Brain microvascular endothelial cell (primary cell): Measurements from ENCODE around the gene PPM1J.

ENCODE experiments used
- DNase-seq: peaks from one replicate; pipeline ENCODE4 v3.0.0-alpha.2; 2020
- H3K27ac ChIP-seq: fragments of 250-450 bp; sonication (Bioruptor Pico); 2 replicates; pipeline ENCODE4 v1.5.1; 2020; ENCODE audit warnings: mild to moderate bottlenecking, moderate library complexity
- H3K27me3 ChIP-seq: fragments of 250-450 bp; sonication (Bioruptor Pico); replicated peaks from 2 replicates; pipeline ENCODE4 v1.5.1; 2020; ENCODE audit warnings: mild to moderate bottlenecking
- H3K36me3 ChIP-seq: fragments of 250-450 bp; sonication (Bioruptor Pico); replicated peaks from 2 replicates; pipeline ENCODE4 v1.5.1; 2020; ENCODE audit warnings: mild to moderate bottlenecking
- H3K4me3 ChIP-seq: 2 replicates; pipeline ENCODE4 v1.5.1; 2011; ENCODE audit warnings: low read depth, mild to moderate bottlenecking, control low read depth, low read length, moderate library complexity
- in situ Hi-C: cut with HindIII; loops from 2 replicates; pipeline ENCODE4 v1.10.0; 2017; ENCODE audit warnings: low sequenced_read_pairs, low pct_ligation_motif_present
- TF ChIP-seq, protein P1 (sequence below): IDR thresholded peaks from 2 replicates; pipeline ENCODE4 v1.5.1; 2011; ENCODE audit warnings: low read depth, mild to moderate bottlenecking, moderate library complexity, low read length, control low read depth, inconsistent platforms; ENCODE audit errors: missing control alignments

The PPM1J gene

DNA sequence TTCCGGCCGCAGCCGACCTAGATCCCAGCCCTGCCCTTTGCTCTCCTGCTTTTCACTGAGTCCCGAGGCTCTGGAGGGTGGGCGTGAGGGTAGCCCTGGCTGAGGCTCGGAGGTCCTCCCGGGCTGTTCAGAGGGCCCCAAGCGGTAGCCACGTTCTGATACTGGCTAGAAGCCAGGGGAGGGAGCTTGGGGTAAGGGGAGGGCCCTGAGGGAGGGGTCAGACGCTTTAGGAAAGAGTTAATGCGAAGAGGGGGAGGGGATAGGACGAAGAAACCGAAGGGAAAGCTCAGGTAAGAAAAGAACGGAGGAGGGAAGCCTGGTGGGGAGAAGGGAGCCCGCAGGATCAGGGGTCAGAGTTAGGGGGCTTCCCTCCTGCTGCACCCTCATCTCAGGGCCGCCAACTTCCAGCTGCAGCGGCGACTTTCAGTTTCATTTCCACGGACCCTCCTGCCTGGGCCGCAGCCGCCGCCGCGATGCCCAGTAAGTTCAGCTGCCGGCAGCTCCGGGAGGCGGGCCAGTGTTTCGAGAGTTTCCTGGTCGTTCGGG, 40.6 kb downstream of the PPM1J start, which contains the start of gene MOV10:
Gene MOV10 (plus strand): TSS at position 220 of the 546 bp plus-strand sequence. CDS start 254 bp downstream, at position 474.
- DNase-seq = peak; percentile 59
- H3K36me3 ChIP-seq = peaks cover 24% of the 10 kb centered on the region
- peak within 1 kb of the TSS; percentile 86 for H3K4me3 ChIP-seq
- TF ChIP-seq, protein P1, sequence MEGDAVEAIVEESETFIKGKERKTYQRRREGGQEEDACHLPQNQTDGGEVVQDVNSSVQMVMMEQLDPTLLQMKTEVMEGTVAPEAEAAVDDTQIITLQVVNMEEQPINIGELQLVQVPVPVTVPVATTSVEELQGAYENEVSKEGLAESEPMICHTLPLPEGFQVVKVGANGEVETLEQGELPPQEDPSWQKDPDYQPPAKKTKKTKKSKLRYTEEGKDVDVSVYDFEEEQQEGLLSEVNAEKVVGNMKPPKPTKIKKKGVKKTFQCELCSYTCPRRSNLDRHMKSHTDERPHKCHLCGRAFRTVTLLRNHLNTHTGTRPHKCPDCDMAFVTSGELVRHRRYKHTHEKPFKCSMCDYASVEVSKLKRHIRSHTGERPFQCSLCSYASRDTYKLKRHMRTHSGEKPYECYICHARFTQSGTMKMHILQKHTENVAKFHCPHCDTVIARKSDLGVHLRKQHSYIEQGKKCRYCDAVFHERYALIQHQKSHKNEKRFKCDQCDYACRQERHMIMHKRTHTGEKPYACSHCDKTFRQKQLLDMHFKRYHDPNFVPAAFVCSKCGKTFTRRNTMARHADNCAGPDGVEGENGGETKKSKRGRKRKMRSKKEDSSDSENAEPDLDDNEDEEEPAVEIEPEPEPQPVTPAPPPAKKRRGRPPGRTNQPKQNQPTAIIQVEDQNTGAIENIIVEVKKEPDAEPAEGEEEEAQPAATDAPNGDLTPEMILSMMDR = no peak
- in situ Hi-C loops = no loop called here
- H3K27me3 ChIP-seq = no peaks in the 10 kb centered on the region
- H3K27ac ChIP-seq = peak within 1 kb of the TSS; percentile 58

DNA sequence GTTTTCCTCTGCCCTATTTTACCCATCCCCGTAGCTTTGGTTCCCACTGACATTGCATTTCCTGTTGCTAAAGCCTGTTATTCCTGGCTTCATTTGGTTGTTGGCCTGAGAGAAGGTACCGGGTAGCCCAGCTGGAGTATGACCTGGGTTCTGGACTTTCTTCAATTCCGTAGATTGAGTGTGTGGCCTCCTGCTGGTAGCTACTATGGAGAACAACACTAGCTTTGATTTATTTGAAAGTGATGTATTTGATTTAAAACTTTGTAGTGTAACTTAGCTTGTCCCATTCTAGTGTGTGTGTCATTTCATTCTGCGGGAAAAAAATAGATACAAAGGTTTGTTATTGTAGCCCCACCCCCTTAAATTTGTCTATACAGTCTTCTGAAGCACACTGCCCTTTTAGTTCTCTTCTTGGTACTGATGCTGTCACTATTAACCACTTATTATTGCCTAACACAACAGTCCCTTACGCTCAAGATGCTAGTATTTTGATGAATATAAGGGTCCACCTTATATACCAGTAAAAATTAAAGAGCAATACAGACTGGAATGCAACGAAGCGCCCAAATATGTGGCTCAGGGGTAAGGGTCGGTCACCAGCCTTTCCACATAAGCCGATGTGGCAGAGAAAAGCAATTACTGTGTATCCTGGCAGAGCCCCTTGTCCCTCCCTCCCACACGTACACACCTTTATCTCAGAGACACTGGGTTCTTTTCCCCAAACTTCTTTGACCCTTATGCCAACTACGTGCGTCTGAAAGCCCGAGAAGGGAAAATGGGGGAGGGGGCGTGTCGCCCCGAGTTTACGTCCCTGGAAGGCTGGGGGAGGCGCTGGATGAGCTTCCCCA, 41.3 kb downstream of the PPM1J start:
- peak overlapping the region; percentile 86 for H3K4me3 ChIP-seq
- in situ Hi-C loops = no loop called here
- H3K27me3 ChIP-seq = no peaks in the 10 kb centered on the region
- peak; percentile 66 for DNase-seq
- TF ChIP-seq, protein P1 = peak; percentile 75
- peak overlapping the region; percentile 58 for H3K27ac ChIP-seq
- H3K36me3 ChIP-seq = peaks cover 31% of the 10 kb centered on the region

DNA sequence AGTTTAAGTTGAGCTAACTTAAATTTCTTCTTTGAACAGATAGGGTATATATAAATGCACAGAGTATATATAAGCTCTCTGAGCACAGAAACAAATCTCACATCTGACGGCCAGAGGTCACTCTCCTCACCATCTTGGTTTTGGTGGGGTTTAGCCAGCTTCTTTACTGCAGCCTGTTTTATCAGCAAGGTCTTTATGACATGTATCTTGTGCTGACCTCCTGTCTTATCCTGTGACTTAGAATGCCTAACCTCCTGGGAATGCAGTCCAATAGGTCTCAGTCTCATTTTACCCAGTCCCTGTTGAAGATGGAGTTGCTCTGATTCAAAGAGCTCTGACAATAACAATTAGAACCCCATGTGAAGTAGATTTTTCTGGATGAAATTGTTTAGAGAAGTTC, 42.3 kb downstream of the PPM1J start:
- H3K4me3 ChIP-seq = no peak overlapping the region
- in situ Hi-C loops = no loop called here
- no peaks in the 10 kb centered on the region for H3K27me3 ChIP-seq
- H3K27ac ChIP-seq = no peak overlapping the region
- peaks cover 38% of the 10 kb centered on the region for H3K36me3 ChIP-seq
- DNase-seq = no peak
- TF ChIP-seq, protein P1 = no peak

DNA sequence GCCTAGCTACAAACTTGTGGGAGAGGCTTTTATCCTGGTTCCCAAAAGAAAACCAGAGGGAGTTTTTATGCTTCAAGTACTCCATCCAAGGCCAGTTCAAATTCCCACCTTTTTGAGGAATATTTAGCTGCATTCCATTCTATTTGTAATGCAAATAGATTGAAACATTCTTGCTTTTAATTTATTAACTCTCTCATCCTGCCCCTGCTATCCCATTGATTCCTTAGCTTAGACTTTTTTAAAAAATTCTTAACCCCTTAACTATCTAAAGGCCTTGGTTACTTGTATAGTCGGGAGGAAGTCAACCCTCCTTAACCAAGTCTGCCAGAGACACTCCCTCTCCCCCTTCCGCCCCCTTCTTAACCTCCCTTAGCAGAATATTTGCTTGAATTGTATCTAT, 43.1 kb downstream of the PPM1J start:
- no peak overlapping the region for H3K27ac ChIP-seq

DNA sequence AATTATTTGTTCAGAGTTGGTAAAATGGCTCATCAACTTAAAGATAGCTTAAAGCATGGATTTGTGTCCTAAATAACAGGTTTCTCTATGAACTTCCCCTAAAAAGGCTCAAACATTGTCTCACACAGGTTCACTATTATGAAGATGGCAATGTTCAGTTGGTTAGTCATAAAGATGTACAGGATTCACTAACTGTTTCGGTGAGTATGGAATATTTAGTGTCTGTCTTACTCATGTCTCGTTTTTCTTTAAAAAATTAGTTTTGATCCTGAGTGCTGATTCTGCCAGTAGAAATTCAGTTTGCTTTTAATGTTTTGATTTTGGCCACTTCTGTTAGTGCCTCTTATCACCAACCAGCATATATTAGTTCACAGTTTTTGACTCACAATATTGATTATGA, 48.2 kb downstream of the PPM1J start:
- no peak for DNase-seq
- H3K27ac ChIP-seq = no peak overlapping the region
- in situ Hi-C loops = no loop called here
- H3K36me3 ChIP-seq = peaks cover 82% of the 10 kb centered on the region
- H3K27me3 ChIP-seq = no peaks in the 10 kb centered on the region
- TF ChIP-seq, protein P1 = no peak
- H3K4me3 ChIP-seq = no peak overlapping the region

More for the DNA sequence above, 43.1 kb downstream of the PPM1J start:
- DNase-seq = no peak
- H3K27me3 ChIP-seq = no peaks in the 10 kb centered on the region
- H3K36me3 ChIP-seq = peaks cover 46% of the 10 kb centered on the region
- in situ Hi-C loops = no loop called here
- TF ChIP-seq, protein P1 = no peak
- no peak overlapping the region for H3K4me3 ChIP-seq

DNA sequence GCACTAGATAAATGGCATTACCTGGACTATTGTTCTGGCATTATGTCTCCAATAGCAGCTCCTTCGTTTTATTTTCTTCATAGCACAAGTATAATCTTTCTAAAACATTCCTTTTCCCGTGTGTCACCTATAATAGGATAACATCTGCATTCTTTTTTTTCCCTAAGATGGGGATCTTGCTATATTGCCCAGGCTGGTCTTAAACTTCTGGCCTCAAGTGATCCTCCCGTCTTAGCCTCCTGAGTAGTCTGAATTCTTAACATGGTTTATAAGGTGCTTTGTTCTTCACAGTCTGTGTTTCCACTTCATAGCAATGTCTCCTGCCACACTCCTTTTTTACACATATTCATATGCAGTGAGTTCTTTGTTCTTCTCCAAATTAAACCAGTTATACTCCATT, 49.3 kb downstream of the PPM1J start:
- H3K27ac ChIP-seq = no peak overlapping the region
- H3K27me3 ChIP-seq = no peaks in the 10 kb centered on the region
- no peak for DNase-seq
- no peak overlapping the region for H3K4me3 ChIP-seq
- TF ChIP-seq, protein P1 = no peak
- in situ Hi-C loops = no loop called here
- H3K36me3 ChIP-seq = peaks cover 80% of the 10 kb centered on the region
